GM20000 (cell line): ENCODE results near the gene SERP2.

Experiments used
- DNase-seq: peaks from one replicate; pipeline ENCODE4 v3.0.0; 2012; ENCODE audit warnings: low spot score
- CTCF ChIP-seq: IDR thresholded peaks from 2 replicates; pipeline ENCODE4 v1.5.1; 2012; ENCODE audit warnings: mild to moderate bottlenecking, control low read depth; ENCODE audit errors: extremely low read depth, missing control alignments

The SERP2 gene

GRCh38 chr13:44397766-44398223 lies 24.2 kb downstream of the SERP2 start:
- no peak for DNase-seq
- TF ChIP-seq CTCF: no peak

GRCh38 chr13:44398606-44399005 lies 25.0 kb downstream of the SERP2 start:
- no peak for TF ChIP-seq CTCF
- no peak for DNase-seq

GRCh38 chr13:44399074-44399473 lies 25.4 kb downstream of the SERP2 start:
- no peak for TF ChIP-seq CTCF

GRCh38 chr13:44400736-44401135 lies 27.1 kb downstream of the SERP2 start:
- no peak for TF ChIP-seq CTCF
- no peak for DNase-seq

More at GRCh38 chr13:44399074-44399473, 25.4 kb downstream of the SERP2 start:
- no peak for DNase-seq

GRCh38 chr13:44401577-44401976 lies 28.0 kb downstream of the SERP2 start:
- DNase-seq: no peak
- TF ChIP-seq CTCF: no peak

- TF ChIP-seq CTCF: no peak
- no peak for DNase-seq
Measured at GRCh38 chr13:44402899-44403445, 29.3 kb downstream of the SERP2 start.

- TF ChIP-seq CTCF: no peak
- no peak for DNase-seq
Measured at GRCh38 chr13:44403461-44404056, 29.9 kb downstream of the SERP2 start.
